ENCODE results near the gene DCP2. TPM values are rescaled to one million over a fixed set of nuclear protein-coding genes. Genes with fewer than 3 reads are reported as not detected.
A peak's percentile ranks its signal among the peaks of the same experiment; 100 is the strongest.

Gene DCP2
- 2.7 TPM for polyA plus RNA-seq (2012; ENCODE audit: insufficient read depth, insufficient read length, low read depth)

DNA sequence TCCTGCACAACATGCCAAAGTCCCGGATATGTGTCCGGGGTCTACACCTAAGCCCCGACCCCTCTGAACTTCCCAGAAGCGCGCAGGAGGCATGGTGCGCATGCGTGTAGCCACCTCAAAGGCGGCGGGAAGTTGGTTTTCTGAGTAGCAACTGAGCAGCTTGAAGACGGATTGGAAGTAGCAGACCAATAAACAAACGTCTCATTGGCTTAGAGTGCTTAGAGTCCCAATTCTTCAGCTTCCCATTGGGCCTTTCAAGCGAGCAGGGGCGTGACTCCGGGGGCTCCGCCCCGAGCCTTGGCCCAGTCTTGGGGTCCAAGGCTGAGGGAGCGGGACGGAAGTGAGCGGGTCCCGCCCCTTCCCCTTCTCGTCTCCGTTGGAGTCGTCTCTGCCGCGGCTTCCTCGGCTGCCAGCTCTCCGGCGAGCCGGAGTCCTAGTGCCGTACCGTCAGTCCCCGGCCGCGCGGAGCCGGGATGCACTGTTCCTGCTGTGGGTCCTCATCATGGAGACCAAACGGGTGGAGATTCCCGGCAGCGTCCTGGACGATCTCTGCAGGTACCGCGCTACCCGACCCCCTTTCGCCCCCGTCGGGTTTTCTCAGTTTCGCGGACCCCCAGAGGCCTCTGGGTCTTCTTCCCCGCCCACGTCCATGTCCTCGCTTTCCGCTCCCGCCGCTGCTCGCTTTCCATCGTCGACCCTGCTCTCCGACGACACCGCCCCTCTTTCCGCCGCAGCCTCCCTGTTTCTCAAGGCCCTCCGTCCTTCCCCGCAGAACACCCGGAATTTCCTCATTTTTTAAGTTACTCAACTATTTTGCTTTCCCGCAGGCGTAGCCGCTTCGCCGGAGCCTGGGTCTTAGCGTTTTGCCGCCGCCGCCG lies at the start of gene DCP2:
TSS of gene DCP2 (plus strand) at position 367 of the 878 bp plus-strand sequence. CDS start at position 503, 136 bp downstream.
- Histone ChIP-seq H3K9me3 (no peaks in the 10 kb centered on the region), H3K4me1 (peaks cover 3% of the 10 kb centered on the region), H3K4me3 (ENCODE audit: low read depth, low read length) (peak within 1 kb of the TSS; percentile 89), H3K36me3 (no peaks in the 10 kb centered on the region; the same call in 1 of the 2 replicates), H3K27me3 (no peaks in the 10 kb centered on the region)
- peak; percentile 95 for DNase-seq
- TF ChIP-seq, protein P1, sequence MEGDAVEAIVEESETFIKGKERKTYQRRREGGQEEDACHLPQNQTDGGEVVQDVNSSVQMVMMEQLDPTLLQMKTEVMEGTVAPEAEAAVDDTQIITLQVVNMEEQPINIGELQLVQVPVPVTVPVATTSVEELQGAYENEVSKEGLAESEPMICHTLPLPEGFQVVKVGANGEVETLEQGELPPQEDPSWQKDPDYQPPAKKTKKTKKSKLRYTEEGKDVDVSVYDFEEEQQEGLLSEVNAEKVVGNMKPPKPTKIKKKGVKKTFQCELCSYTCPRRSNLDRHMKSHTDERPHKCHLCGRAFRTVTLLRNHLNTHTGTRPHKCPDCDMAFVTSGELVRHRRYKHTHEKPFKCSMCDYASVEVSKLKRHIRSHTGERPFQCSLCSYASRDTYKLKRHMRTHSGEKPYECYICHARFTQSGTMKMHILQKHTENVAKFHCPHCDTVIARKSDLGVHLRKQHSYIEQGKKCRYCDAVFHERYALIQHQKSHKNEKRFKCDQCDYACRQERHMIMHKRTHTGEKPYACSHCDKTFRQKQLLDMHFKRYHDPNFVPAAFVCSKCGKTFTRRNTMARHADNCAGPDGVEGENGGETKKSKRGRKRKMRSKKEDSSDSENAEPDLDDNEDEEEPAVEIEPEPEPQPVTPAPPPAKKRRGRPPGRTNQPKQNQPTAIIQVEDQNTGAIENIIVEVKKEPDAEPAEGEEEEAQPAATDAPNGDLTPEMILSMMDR (IDR thresholded peaks at IDR 0.05; ENCODE audit: low read depth, low read length) = no peak

DNA sequence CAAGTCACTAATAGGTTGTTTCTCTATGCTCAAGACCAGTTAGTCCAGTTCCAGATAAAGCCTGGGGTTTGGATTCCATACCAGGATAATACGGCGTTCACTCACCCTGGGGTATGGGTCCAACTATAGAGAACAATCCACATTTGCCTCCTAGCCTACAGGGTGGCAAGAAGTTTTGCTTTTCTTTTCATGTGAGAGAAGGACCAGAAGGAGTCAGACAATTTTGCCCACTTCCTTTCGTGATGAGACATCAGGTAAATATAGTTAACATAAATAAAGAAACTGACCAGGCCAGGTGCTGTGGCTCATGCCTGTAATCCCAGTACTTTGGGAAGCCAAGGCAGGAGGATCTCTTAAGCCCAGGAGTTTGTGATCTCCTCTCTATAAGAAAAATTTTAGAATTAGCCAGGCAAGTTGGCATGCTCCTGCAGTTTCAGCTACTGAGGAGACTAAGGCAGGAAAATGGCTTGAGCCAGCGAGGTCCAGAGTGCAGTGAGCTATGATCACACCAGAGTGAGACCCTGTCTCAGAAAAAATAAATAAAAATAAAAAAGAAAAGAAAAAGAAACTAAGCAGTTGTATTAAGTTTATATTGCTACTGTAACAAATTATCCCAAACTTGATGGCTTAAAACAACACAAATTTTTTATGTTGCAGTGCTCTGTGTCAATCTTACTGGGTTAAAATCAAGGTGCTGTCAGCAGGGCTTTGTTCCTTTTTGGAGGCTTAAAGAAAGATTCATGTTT lies 47.1 kb upstream of the DCP2 start:
- Histone ChIP-seq H3K4me3 (ENCODE audit: low read depth, low read length) (no peak overlapping the region), H3K9me3 (no peaks in the 10 kb centered on the region), H3K27me3 (no peaks in the 10 kb centered on the region), H3K4me1 (no peaks in the 10 kb centered on the region), H3K36me3 (no peaks in the 10 kb centered on the region)
- TF ChIP-seq, protein P1 (IDR thresholded peaks at IDR 0.05; ENCODE audit: low read depth, low read length) = no peak
- no peak for DNase-seq

DNA sequence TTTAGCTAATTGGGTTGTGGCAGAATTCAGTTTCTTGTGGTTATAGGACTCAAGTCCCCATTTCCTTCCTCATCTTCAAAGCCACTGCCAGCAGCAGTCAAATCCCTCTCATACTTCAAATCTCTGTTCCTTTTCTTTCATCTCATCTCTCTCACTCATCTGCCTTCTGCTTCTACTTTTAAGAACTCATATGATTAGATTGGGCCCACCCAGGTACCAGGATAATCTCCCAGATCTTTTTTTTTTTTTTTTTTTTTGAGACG lies 46.6 kb upstream of the DCP2 start:
- TF ChIP-seq, protein P1 (IDR thresholded peaks at IDR 0.05; ENCODE audit: low read depth, low read length) = no peak
- DNase-seq = no peak
- Histone ChIP-seq H3K4me3 (ENCODE audit: low read depth, low read length) (no peak overlapping the region), H3K27me3 (no peaks in the 10 kb centered on the region), H3K4me1 (no peaks in the 10 kb centered on the region), H3K36me3 (no peaks in the 10 kb centered on the region), H3K9me3 (no peaks in the 10 kb centered on the region)

DNA sequence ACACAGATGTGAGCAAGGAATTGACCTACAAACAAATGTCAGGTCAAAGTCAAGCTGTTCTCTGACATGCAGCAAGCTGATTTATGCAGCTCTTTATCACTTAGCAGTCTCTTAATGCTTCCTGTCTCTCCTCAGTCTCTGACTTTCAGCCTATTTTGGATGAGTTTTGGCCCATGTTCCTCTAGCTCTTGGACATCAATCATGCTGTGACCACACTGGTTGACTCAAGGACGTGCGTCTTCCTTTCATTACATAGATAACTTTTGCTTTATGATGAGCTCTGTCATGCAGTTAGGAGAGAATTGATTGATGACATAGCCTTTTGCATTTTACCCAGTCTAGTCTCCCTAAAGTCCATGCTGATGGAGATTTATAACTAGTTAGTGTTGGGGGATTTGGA lies 45.1 kb upstream of the DCP2 start:
- TF ChIP-seq, protein P1 (IDR thresholded peaks at IDR 0.05; ENCODE audit: low read depth, low read length) = no peak
- H3K9me3 ChIP-seq = no peaks in the 10 kb centered on the region
- no peak for DNase-seq
- no peaks in the 10 kb centered on the region for H3K36me3 ChIP-seq
- H3K4me1 ChIP-seq = no peaks in the 10 kb centered on the region
- no peak overlapping the region for H3K4me3 ChIP-seq (ENCODE audit: low read depth, low read length)
- H3K27me3 ChIP-seq = no peaks in the 10 kb centered on the region

DNA sequence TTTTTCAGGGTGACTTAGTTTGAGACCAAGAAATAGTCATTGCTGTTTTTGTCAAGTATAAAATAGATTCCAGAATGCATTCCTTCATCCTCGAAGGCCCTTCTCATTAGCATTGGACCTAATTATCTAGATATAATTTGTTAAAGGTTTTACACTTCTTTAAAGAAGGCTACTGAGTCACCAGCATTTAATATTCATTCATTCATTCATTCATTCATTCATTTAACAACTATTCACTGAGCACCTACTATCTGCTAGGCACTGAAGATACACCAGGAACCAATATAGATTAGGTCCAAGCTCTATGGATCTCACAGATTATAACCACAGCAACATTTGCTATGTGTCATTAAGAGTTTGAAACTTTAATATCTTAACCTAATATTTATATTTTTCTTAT lies 43.5 kb upstream of the DCP2 start:
- DNase-seq = no peak
- Histone ChIP-seq H3K4me3 (ENCODE audit: low read depth, low read length) (no peak overlapping the region), H3K36me3 (no peaks in the 10 kb centered on the region), H3K9me3 (no peaks in the 10 kb centered on the region), H3K4me1 (no peaks in the 10 kb centered on the region), H3K27me3 (no peaks in the 10 kb centered on the region)
- TF ChIP-seq, protein P1 (IDR thresholded peaks at IDR 0.05; ENCODE audit: low read depth, low read length) = no peak
